IMR-90 (cell line): ENCODE measurements around the gene SLC6A11. TPM values are rescaled to one million over a fixed set of nuclear protein-coding genes. Genes with fewer than 3 reads are reported as not detected.

Experiments
- ATAC-seq: fragments of 200-7000 bp; cut with Tn5 transposase; 2 replicates; pipeline ENCODE4 v1.9.1; 2020; ENCODE audit warnings: low read depth, mild to moderate bottlenecking, moderate library complexity
- BruUV-seq: library from RNA; stranded (reverse); fragments of 400-500 nt; replicated peaks from 2 replicates; lab custom pipeline; 2021; lab: Mats Ljungman, UMichigan
- CTCF ChIA-PET: fragments of 300-600 bp; formaldehyde crosslinking; extraction: SDS; loops from one replicate; lab custom pipeline; 2021; ENCODE audit warnings: antibody characterized with exemption; lab: Yijun Ruan, JAX
- POLR2A ChIA-PET: fragments of 300-600 bp; sonication (Branson Sonifier 250); formaldehyde crosslinking; loops from one replicate; lab custom pipeline; 2022; ENCODE audit warnings: antibody characterized with exemption; ENCODE audit not compliant: unreplicated experiment; lab: Charles Lee
- DNase-seq: peaks from one replicate; pipeline ENCODE4 v3.0.0; 2013
- H2AFZ ChIP-seq: replicated peaks from 2 replicates; pipeline ENCODE3; 2013; ENCODE audit warnings: low read length, mild to moderate bottlenecking; ENCODE audit not compliant: poor library complexity
- H2AK5ac ChIP-seq: 2 replicates; pipeline ENCODE4 v1.6.1; 2013; ENCODE audit warnings: low read depth, low read length, inconsistent platforms
- H2AK9ac ChIP-seq: replicated peaks from 2 replicates; pipeline ENCODE3; 2013; ENCODE audit warnings: mild to moderate bottlenecking, low read depth, low read length, moderate library complexity; ENCODE audit not compliant: poor library complexity
- H2BK120ac ChIP-seq: 2 replicates; pipeline ENCODE4 v1.6.1; 2013; ENCODE audit warnings: low read depth, low read length, inconsistent platforms
- H2BK15ac ChIP-seq: 3 replicates; pipeline ENCODE4 v1.6.1; 2013; ENCODE audit warnings: low read depth, low read length, inconsistent platforms
- H2BK20ac ChIP-seq: 2 replicates; pipeline ENCODE4 v1.6.1; 2013; ENCODE audit warnings: low read depth, mild to moderate bottlenecking, inconsistent platforms, low read length, moderate library complexity
- H2BK5ac ChIP-seq: 2 replicates; pipeline ENCODE4 v1.6.1; 2013; ENCODE audit warnings: mild to moderate bottlenecking, low read depth, low read length, inconsistent platforms; ENCODE audit not compliant: poor library complexity, severe bottlenecking
- H3K14ac ChIP-seq: replicated peaks from 2 replicates; pipeline ENCODE4 v1.6.1; 2013; ENCODE audit warnings: low read depth, low read length, inconsistent platforms
- H3K18ac ChIP-seq: 2 replicates; pipeline ENCODE4 v1.6.1; 2013; ENCODE audit warnings: low read depth, low read length, control low read depth
- H3K23ac ChIP-seq: 2 replicates; pipeline ENCODE4 v1.6.1; 2013; ENCODE audit warnings: low read depth, low read length, inconsistent platforms
- H3K27ac ChIP-seq: 2 replicates; pipeline ENCODE4 v1.5.1; 2013; ENCODE audit warnings: mild to moderate bottlenecking, control low read depth, low read length; ENCODE audit not compliant: insufficient read depth
- H3K27me3 ChIP-seq: 2 replicates; pipeline ENCODE4 v1.6.1; 2013; ENCODE audit warnings: low read length; ENCODE audit not compliant: control insufficient read depth, insufficient read depth
- H3K36me3 ChIP-seq: 2 replicates; pipeline ENCODE4 v1.6.1; 2013; ENCODE audit warnings: low read length, mixed read lengths; ENCODE audit not compliant: control insufficient read depth, insufficient read depth
- H3K4ac ChIP-seq: 2 replicates; pipeline ENCODE4 v1.6.1; 2013; ENCODE audit warnings: low read depth, low read length, inconsistent platforms
- H3K4me1 ChIP-seq: 2 replicates; pipeline ENCODE4 v1.6.1; 2013; ENCODE audit warnings: low read length, mixed read lengths; ENCODE audit not compliant: control insufficient read depth, insufficient read depth
- H3K4me2 ChIP-seq: 2 replicates; pipeline ENCODE4 v1.6.1; 2013; ENCODE audit warnings: low read depth, mild to moderate bottlenecking, control low read depth, low read length, moderate library complexity
- H3K4me3 ChIP-seq: 2 replicates; pipeline ENCODE4 v1.5.1; 2013; ENCODE audit warnings: low read depth, mild to moderate bottlenecking, control low read depth, low read length, moderate library complexity; ENCODE audit not compliant: insufficient read depth
- H3K56ac ChIP-seq: 2 replicates; pipeline ENCODE4 v1.6.1; 2013; ENCODE audit warnings: low read length, inconsistent platforms; ENCODE audit not compliant: insufficient read depth; ENCODE audit errors: extremely low read depth
- H3K79me1 ChIP-seq, 2 experiments: 2 replicates each; pipeline ENCODE4 v1.6.1; 2013; ENCODE audit warnings: low read length in 2 of 2, inconsistent platforms in 1 of 2, low read depth in 1 of 2
- H3K9ac ChIP-seq: 2 replicates; pipeline ENCODE4 v1.6.1; 2013; ENCODE audit warnings: low read depth, low read length, control low read depth
- H3K9me1 ChIP-seq: 2 replicates; pipeline ENCODE4 v1.6.1; 2013; ENCODE audit warnings: low read length, inconsistent platforms; ENCODE audit not compliant: insufficient read depth
- H3K9me3 ChIP-seq: 2 replicates; pipeline ENCODE4 v1.6.1; 2013; ENCODE audit warnings: low read length; ENCODE audit not compliant: control insufficient read depth, insufficient read depth
- H4K20me1 ChIP-seq: 2 replicates; pipeline ENCODE4 v1.6.1; 2013; ENCODE audit warnings: low read length, inconsistent platforms; ENCODE audit not compliant: insufficient read depth
- H4K5ac ChIP-seq: 2 replicates; pipeline ENCODE4 v1.6.1; 2013; ENCODE audit warnings: mild to moderate bottlenecking, low read depth, low read length, control low read depth
- H4K8ac ChIP-seq, 2 experiments: 2 replicates each; pipeline ENCODE4 v1.6.1; 2013; ENCODE audit warnings: low read depth in 2 of 2, low read length in 2 of 2, control low read depth in 1 of 2, inconsistent platforms in 1 of 2
- H4K91ac ChIP-seq: 2 replicates; pipeline ENCODE4 v1.6.1; 2013; ENCODE audit warnings: low read depth, low read length, inconsistent platforms; ENCODE audit not compliant: insufficient read depth
- WGBS, 2 experiments: methylation state at CpG; one replicate each; pipeline versions ENCODE4 v1.1.5 to v1.1.7; 2013; ENCODE audit warnings: missing lambda C conversion rate in 2 of 2; ENCODE audit not compliant: insufficient read length in 1 of 2; ENCODE audit errors: extremely low coverage in 2 of 2; 5-methylcytosine and 5-hydroxymethylcytosine counted together
- dilution Hi-C: fragments of 300-500 bp; cut with HindIII; formaldehyde crosslinking; loops from one replicate; pipeline ENCODE4 v1.14.3; 2018; ENCODE audit warnings: low sequenced_read_pairs; ENCODE audit not compliant: unreplicated experiment
- in situ Hi-C: fragments of 300-500 bp; cut with MboI; formaldehyde crosslinking; loops from 3 replicates; pipeline ENCODE4 v1.14.3; 2019; ENCODE audit warnings: low sequenced_read_pairs, inconsistent platforms, mixed read lengths
- intact Hi-C: fragments of 100-400 bp; cut with micrococcal nuclease; formaldehyde crosslinking; loops from 2 replicates; pipeline ENCODE4 v1.10.0; 2022
- polyA plus RNA-seq, 3 experiments: library from polyadenylated mRNA; depleted of rRNA; stranded (reverse); fragments of >200 nt; gene quantifications; 2 replicates each; pipeline ENCODE4 v1.2.3, GENCODE V29; 2012; ENCODE audit warnings: low replicate concordance in 1 of 3
- total RNA-seq: library from RNA; depleted of rRNA; stranded (reverse); fragments of >200 nt; gene quantifications from 2 replicates; pipeline ENCODE4 v1.2.3, GENCODE V29; 2012
- TF ChIP-seq, protein P1 (sequence below): fragments of 150-350 bp; IDR thresholded peaks from 2 replicates; pipeline ENCODE4 v1.6.1; 2017; ENCODE audit warnings: mild to moderate bottlenecking, antibody characterized with exemption, low read length, low read depth

The SLC6A11 gene
- total and polyA plus RNA-seq, 2 of the 4 experiments (the other 2 are of a cell fraction), result not detected

DNA sequence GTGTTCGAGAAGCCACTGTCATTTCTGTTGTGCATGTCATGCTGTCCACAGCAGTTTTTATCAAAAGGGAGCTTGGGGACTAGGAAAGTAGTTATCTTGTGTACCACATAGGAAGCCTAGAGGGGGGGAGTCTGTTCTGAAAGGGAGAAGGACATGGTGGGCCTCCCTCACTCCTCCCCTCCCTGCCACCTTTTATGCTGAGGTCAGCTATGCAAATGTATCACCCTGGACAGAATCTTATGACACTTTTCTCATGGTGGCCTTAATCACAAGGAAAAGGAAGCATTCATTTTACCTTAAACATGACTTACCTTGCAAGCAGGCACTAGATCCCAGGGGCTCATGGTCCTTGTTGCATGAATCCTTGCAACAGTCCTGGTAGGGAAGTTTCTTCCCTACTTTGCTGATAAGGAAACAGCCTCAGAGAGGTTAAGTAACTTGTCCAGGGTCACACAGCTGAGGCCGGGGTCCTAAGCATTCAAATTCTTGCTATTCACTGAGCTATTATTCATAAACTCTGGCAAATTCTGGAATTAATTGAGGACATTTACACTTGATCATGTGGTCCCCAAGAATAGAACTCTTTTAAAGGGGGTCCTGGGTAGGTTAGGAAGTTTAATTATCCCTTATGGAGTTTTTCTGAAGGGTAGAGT is 95.4 kb downstream of the SLC6A11 start:
- ChIA-PET POLR2A (no interaction called here), CTCF (no interaction called here)
- no peaks in the 10 kb centered on the region for H3K4me1 ChIP-seq
- H3K9me3 ChIP-seq, result 0 out of 2 replicates have a peak, but pooled peaks cover 1% of the 10 kb centered on the region
- no peak overlapping the region for H4K8ac ChIP-seq
- H3K27ac ChIP-seq, result no peak overlapping the region
- no peaks in the 10 kb centered on the region for H3K9me1 ChIP-seq
- BruUV-seq, result no TSS peak
- H4K5ac ChIP-seq, result no peak overlapping the region
- H2BK5ac ChIP-seq, result no peak overlapping the region
- H3K4me3 ChIP-seq, result no peak overlapping the region
- in situ Hi-C loops (no loop called here), intact Hi-C loops (no loop called here), dilution Hi-C loops (no loop called here)
- H2AK5ac ChIP-seq, result no peak overlapping the region
- H3K23ac ChIP-seq, result no peak overlapping the region
- H3K56ac ChIP-seq, result no peak overlapping the region
- no peaks in the 10 kb centered on the region; the same call in 1 of the 2 replicates for H3K27me3 ChIP-seq
- ATAC-seq, result no peak
- no peaks in the 10 kb centered on the region for H3K36me3 ChIP-seq
- no peak overlapping the region for H2BK15ac ChIP-seq
- H4K91ac ChIP-seq, result no peak overlapping the region
- no peak overlapping the region for H3K18ac ChIP-seq
- H3K4me2 ChIP-seq, result no peak overlapping the region
- H3K4ac ChIP-seq, result no peak overlapping the region
- H4K20me1 ChIP-seq, result no peaks in the 10 kb centered on the region
- no CpG with 5 or more reads among the region's 2 CpGs for WGBS, 2 experiments
- DNase-seq, result no peak
- no peak overlapping the region for H3K14ac ChIP-seq
- no peak overlapping the region for H2BK20ac ChIP-seq
- TF ChIP-seq, protein P1, sequence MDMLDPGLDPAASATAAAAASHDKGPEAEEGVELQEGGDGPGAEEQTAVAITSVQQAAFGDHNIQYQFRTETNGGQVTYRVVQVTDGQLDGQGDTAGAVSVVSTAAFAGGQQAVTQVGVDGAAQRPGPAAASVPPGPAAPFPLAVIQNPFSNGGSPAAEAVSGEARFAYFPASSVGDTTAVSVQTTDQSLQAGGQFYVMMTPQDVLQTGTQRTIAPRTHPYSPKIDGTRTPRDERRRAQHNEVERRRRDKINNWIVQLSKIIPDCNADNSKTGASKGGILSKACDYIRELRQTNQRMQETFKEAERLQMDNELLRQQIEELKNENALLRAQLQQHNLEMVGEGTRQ, result no peak
- no peak overlapping the region for H3K9ac ChIP-seq
- H2BK120ac ChIP-seq, result no peak overlapping the region
- no peak overlapping the region for H2AFZ ChIP-seq
- H2AK9ac ChIP-seq, result no peak overlapping the region
- H3K79me1 ChIP-seq, result no peaks in the 10 kb centered on the region
